ENCODE measurements around the gene SOS2.
"Not testable (repeated sequence)": the region's sequence is repeated elsewhere in the genome, so short reads cannot be mapped to it uniquely, and the experiment has no call there.

DNA sequence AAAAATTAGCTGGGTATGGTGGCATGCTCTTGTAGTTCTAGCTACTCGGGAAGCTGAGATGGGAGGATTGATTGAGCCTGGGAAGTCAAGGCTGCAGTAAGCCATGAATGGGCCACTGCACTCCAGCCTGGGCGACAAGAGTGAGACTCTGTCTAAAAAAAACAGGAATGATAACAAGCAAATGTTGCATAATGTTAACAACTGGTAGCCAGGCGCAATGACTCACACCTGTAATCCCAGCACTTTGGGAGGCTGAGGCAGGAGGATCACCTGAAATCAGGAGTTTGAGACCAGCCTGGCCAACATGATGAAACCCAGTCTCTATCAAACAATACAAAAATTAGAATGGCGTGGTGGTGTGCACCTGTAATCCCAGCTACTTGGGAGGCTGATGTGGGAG lies 64.0 kb downstream of the SOS2 start:
- TF ChIP-seq, protein P1, sequence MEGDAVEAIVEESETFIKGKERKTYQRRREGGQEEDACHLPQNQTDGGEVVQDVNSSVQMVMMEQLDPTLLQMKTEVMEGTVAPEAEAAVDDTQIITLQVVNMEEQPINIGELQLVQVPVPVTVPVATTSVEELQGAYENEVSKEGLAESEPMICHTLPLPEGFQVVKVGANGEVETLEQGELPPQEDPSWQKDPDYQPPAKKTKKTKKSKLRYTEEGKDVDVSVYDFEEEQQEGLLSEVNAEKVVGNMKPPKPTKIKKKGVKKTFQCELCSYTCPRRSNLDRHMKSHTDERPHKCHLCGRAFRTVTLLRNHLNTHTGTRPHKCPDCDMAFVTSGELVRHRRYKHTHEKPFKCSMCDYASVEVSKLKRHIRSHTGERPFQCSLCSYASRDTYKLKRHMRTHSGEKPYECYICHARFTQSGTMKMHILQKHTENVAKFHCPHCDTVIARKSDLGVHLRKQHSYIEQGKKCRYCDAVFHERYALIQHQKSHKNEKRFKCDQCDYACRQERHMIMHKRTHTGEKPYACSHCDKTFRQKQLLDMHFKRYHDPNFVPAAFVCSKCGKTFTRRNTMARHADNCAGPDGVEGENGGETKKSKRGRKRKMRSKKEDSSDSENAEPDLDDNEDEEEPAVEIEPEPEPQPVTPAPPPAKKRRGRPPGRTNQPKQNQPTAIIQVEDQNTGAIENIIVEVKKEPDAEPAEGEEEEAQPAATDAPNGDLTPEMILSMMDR (IDR thresholded peaks at IDR 0.05) = not testable (repeated sequence)
- not testable (repeated sequence) for TF ChIP-seq POLR2A (IDR thresholded peaks at IDR 0.05)

Measured in lower leg skin (tissue), 3 donors.